ENCODE results near the gene PPP2R2D.
A peak's percentile ranks its signal among the peaks of the same experiment; 100 is the strongest.

Gene PPP2R2D

GRCh38 chr10:131943021-131943814 lies 42.4 kb downstream of the PPP2R2D start:
- H3K36me3 ChIP-seq (ENCODE audit: control insufficient read depth, insufficient read depth, low read length): no peaks in the 10 kb centered on the region

GRCh38 chr10:131944412-131944811 lies 43.6 kb downstream of the PPP2R2D start:
- Histone ChIP-seq H3K27me3 (ENCODE audit: control insufficient read depth, insufficient read depth, low read length) (no peaks in the 10 kb centered on the region), H3K9me3 (ENCODE audit: control insufficient read depth, low read length) (no peaks in the 10 kb centered on the region), H3K9ac (no peak overlapping the region), H3K4me3 (ENCODE audit: low read depth, low read length) (no peak overlapping the region), H3K27ac (no peak overlapping the region), H3K79me2 (no peaks in the 10 kb centered on the region), H2AFZ (no peak overlapping the region), H3K4me2 (ENCODE audit: low read length) (no peak overlapping the region), H3K36me3 (ENCODE audit: control insufficient read depth, insufficient read depth, low read length) (no peaks in the 10 kb centered on the region), H3K4me1 (no peaks in the 10 kb centered on the region)
- TF ChIP-seq CTCF (IDR thresholded peaks at IDR 0.05): no peak

More at GRCh38 chr10:131943021-131943814, 42.4 kb downstream of the PPP2R2D start:
- Histone ChIP-seq H3K27me3 (ENCODE audit: control insufficient read depth, insufficient read depth, low read length) (no peaks in the 10 kb centered on the region), H3K4me3 (ENCODE audit: low read depth, low read length) (no peak overlapping the region), H2AFZ (no peak overlapping the region), H3K9ac (no peak overlapping the region), H3K79me2 (peaks cover 4% of the 10 kb centered on the region), H3K9me3 (ENCODE audit: control insufficient read depth, low read length) (no peaks in the 10 kb centered on the region), H3K27ac (no peak overlapping the region), H3K4me1 (no peaks in the 10 kb centered on the region), H3K4me2 (ENCODE audit: low read length) (no peak overlapping the region)
- TF ChIP-seq CTCF (IDR thresholded peaks at IDR 0.05): peak; percentile 40

- no peaks in the 10 kb centered on the region for H3K36me3 ChIP-seq (ENCODE audit: control insufficient read depth, insufficient read depth, low read length)
- H3K79me2 ChIP-seq: no peaks in the 10 kb centered on the region
- no peak overlapping the region for H3K4me2 ChIP-seq (ENCODE audit: low read length)
- H3K27me3 ChIP-seq (ENCODE audit: control insufficient read depth, insufficient read depth, low read length): no peaks in the 10 kb centered on the region
- H3K4me1 ChIP-seq: no peaks in the 10 kb centered on the region
- H3K27ac ChIP-seq: no peak overlapping the region
- H2AFZ ChIP-seq: no peak overlapping the region
- H3K9ac ChIP-seq: no peak overlapping the region
- H3K4me3 ChIP-seq (ENCODE audit: low read depth, low read length): no peak overlapping the region
- H3K9me3 ChIP-seq (ENCODE audit: control insufficient read depth, low read length): no peaks in the 10 kb centered on the region
- TF ChIP-seq CTCF (IDR thresholded peaks at IDR 0.05): no peak
Observed at GRCh38 chr10:131944976-131945695, 44.3 kb downstream of the PPP2R2D start.

GRCh38 chr10:131946321-131946751 lies 45.5 kb downstream of the PPP2R2D start:
- Histone ChIP-seq H3K4me3 (ENCODE audit: low read depth, low read length) (no peak overlapping the region), H3K4me1 (no peaks in the 10 kb centered on the region), H2AFZ (no peak overlapping the region), H3K27me3 (ENCODE audit: control insufficient read depth, insufficient read depth, low read length) (no peaks in the 10 kb centered on the region), H3K27ac (no peak overlapping the region), H3K4me2 (ENCODE audit: low read length) (no peak overlapping the region), H3K36me3 (ENCODE audit: control insufficient read depth, insufficient read depth, low read length) (no peaks in the 10 kb centered on the region), H3K9me3 (ENCODE audit: control insufficient read depth, low read length) (no peaks in the 10 kb centered on the region), H3K9ac (no peak overlapping the region), H3K79me2 (peaks cover under 1% of the 10 kb centered on the region)
- no peak for TF ChIP-seq CTCF (IDR thresholded peaks at IDR 0.05)

All from parathyroid adenoma (tissue), 2 donors.